NK-92 (cell line): ENCODE measurements around the gene KCNC4.
A peak's percentile ranks its signal among the peaks of the same experiment; 100 is the strongest.

Experiments used
- DNase-seq: peaks from one replicate; lab custom pipeline; 2025; ENCODE audit not compliant: unreplicated experiment; lab: John Stamatoyannopoulos, UW

The KCNC4 gene

GRCh38 chr1:110209715-110210603, at the start of gene KCNC4:
TSS of gene KCNC4 (plus strand) at chr1:110210314. CDS start at chr1:110211500, 1,186 bp downstream.
- DNase-seq = peak; percentile 33

GRCh38 chr1:110160538-110161100, 49.5 kb upstream of the KCNC4 start:
- DNase-seq = no peak

GRCh38 chr1:110161165-110161564, 48.9 kb upstream of the KCNC4 start:
- DNase-seq = no peak

GRCh38 chr1:110161849-110162248, 48.3 kb upstream of the KCNC4 start:
- no peak for DNase-seq

GRCh38 chr1:110163591-110163990, 46.5 kb upstream of the KCNC4 start:
- no peak for DNase-seq

GRCh38 chr1:110164725-110165350, 45.3 kb upstream of the KCNC4 start:
- no peak for DNase-seq

- no peak for DNase-seq
Observed at GRCh38 chr1:110165761-110166231, 44.3 kb upstream of the KCNC4 start.

- no peak for DNase-seq
Observed at GRCh38 chr1:110166861-110167260, 43.3 kb upstream of the KCNC4 start.

GRCh38 chr1:110170766-110171733, 39.1 kb upstream of the KCNC4 start:
- DNase-seq = no peak

- DNase-seq = no peak
Observed at GRCh38 chr1:110172001-110172400, 38.1 kb upstream of the KCNC4 start.

- DNase-seq = no peak
Observed at GRCh38 chr1:110173466-110174105, 36.5 kb upstream of the KCNC4 start.

GRCh38 chr1:110174961-110175360, 35.2 kb upstream of the KCNC4 start:
- DNase-seq = no peak

GRCh38 chr1:110176299-110176956, 33.7 kb upstream of the KCNC4 start:
- DNase-seq = no peak

- DNase-seq = no peak
Observed at GRCh38 chr1:110177775-110178174, 32.3 kb upstream of the KCNC4 start.

GRCh38 chr1:110183642-110184167, 26.4 kb upstream of the KCNC4 start:
- no peak for DNase-seq

GRCh38 chr1:110184446-110184845, 25.7 kb upstream of the KCNC4 start:
- no peak for DNase-seq

- no peak for DNase-seq
Observed at GRCh38 chr1:110185181-110185580, 24.9 kb upstream of the KCNC4 start.

GRCh38 chr1:110186558-110186957, 23.6 kb upstream of the KCNC4 start:
- no peak for DNase-seq

- DNase-seq = no peak
Observed at GRCh38 chr1:110187139-110187890, 22.8 kb upstream of the KCNC4 start.
